ENCODE results near the gene CAB39.

The CAB39 gene

GRCh38 chr2:230796280-230796862, 83.7 kb downstream of the CAB39 start:
- DNase-seq (ENCODE audit: low spot score), result no peak
- in situ Hi-C loops (cut with MboI; ENCODE audit: low sequenced_read_pairs, unreplicated experiment), result no loop called here
- no peak for TF ChIP-seq CTCF (IDR thresholded peaks at IDR 0.05; ENCODE audit: borderline replicate concordance, control extremely low read depth, extremely low read depth, insufficient read depth, missing control alignments)

GRCh38 chr2:230797515-230798495, 85.2 kb downstream of the CAB39 start:
- in situ Hi-C loops (cut with MboI; ENCODE audit: low sequenced_read_pairs, unreplicated experiment), result no loop called here
- peak; percentile 44 for DNase-seq (ENCODE audit: low spot score)
- TF ChIP-seq CTCF (IDR thresholded peaks at IDR 0.05; ENCODE audit: borderline replicate concordance, control extremely low read depth, extremely low read depth, insufficient read depth, missing control alignments), result no peak

- in situ Hi-C loops (cut with MboI; ENCODE audit: low sequenced_read_pairs, unreplicated experiment), result no loop called here
- TF ChIP-seq CTCF (IDR thresholded peaks at IDR 0.05; ENCODE audit: borderline replicate concordance, control extremely low read depth, extremely low read depth, insufficient read depth, missing control alignments), result peak; percentile 39
- no peak for DNase-seq (ENCODE audit: low spot score)
Observed at GRCh38 chr2:230798769-230799399, 86.2 kb downstream of the CAB39 start.

- in situ Hi-C loops (cut with MboI; ENCODE audit: low sequenced_read_pairs, unreplicated experiment), result loop anchor here (10.0 kb wide), 1 partner anchor 801 kb away; no protein-coding TSS in a partner anchor
- no peak for TF ChIP-seq CTCF (IDR thresholded peaks at IDR 0.05; ENCODE audit: borderline replicate concordance, control extremely low read depth, extremely low read depth, insufficient read depth, missing control alignments)
- no peak for DNase-seq (ENCODE audit: low spot score)
Observed at GRCh38 chr2:230805353-230806017, 92.8 kb downstream of the CAB39 start.

- in situ Hi-C loops (cut with MboI; ENCODE audit: low sequenced_read_pairs, unreplicated experiment), result loop anchor here (10.0 kb wide), 1 partner anchor 803 kb away; no protein-coding TSS in a partner anchor
- TF ChIP-seq CTCF (IDR thresholded peaks at IDR 0.05; ENCODE audit: borderline replicate concordance, control extremely low read depth, extremely low read depth, insufficient read depth, missing control alignments), result no peak
- DNase-seq (ENCODE audit: low spot score), result no peak
Observed at GRCh38 chr2:230807729-230808128, 95.1 kb downstream of the CAB39 start.

GRCh38 chr2:230809015-230809414, 96.4 kb downstream of the CAB39 start:
- in situ Hi-C loops (cut with MboI; ENCODE audit: low sequenced_read_pairs, unreplicated experiment), result loop anchor here (10.0 kb wide), 1 partner anchor 804 kb away; no protein-coding TSS in a partner anchor

More at GRCh38 chr2:230809015-230809414, 96.4 kb downstream of the CAB39 start:
- no peak for TF ChIP-seq CTCF (IDR thresholded peaks at IDR 0.05; ENCODE audit: borderline replicate concordance, control extremely low read depth, extremely low read depth, insufficient read depth, missing control alignments)
- no peak for DNase-seq (ENCODE audit: low spot score)
